ENCODE data around the gene DNM1.

DNM1 gene

DNA sequence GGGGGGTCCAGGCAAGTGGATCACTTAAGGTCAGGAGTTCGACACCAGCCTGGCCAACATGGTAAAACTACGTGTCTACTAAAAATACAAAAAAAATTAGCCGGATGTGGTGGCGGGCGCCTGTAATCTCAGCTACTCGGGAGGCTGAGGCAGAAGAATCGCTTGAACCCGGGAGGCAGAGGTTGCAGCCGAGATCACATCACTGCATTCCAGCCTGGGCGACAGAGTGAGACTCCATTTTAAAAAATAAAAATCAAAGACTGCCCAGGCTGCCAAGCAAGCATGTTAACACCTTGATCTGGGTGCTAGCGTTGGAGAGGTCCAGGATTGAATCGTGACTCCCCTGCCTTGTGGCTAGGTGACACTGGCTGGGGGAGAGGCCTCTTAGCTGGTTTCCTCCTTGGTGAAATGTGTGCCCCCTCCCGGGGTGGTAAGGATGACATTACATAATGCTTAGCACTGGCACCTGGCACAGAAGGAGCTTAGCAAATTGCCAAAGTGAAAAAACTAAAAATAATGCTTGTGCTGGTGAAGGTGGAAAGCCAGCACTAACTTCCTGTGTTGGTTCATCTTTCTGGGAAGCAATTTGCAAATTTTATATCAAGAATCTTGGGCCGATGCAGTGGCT lies 9.6 kb upstream of the DNM1 start:
- no peak for DNase-seq (ENCODE audit: insufficient read length)
- FAIRE-seq: no peak
- TF ChIP-seq POLR2A (IDR thresholded peaks at IDR 0.05; ENCODE audit: low read depth, low read length) (no peak), TAF1 (IDR thresholded peaks at IDR 0.05; ENCODE audit: borderline replicate concordance, low read depth, low read length) (no peak), POLR2AphosphoS5 (IDR thresholded peaks at IDR 0.05; ENCODE audit: low read depth, low read length) (no peak)

DNA sequence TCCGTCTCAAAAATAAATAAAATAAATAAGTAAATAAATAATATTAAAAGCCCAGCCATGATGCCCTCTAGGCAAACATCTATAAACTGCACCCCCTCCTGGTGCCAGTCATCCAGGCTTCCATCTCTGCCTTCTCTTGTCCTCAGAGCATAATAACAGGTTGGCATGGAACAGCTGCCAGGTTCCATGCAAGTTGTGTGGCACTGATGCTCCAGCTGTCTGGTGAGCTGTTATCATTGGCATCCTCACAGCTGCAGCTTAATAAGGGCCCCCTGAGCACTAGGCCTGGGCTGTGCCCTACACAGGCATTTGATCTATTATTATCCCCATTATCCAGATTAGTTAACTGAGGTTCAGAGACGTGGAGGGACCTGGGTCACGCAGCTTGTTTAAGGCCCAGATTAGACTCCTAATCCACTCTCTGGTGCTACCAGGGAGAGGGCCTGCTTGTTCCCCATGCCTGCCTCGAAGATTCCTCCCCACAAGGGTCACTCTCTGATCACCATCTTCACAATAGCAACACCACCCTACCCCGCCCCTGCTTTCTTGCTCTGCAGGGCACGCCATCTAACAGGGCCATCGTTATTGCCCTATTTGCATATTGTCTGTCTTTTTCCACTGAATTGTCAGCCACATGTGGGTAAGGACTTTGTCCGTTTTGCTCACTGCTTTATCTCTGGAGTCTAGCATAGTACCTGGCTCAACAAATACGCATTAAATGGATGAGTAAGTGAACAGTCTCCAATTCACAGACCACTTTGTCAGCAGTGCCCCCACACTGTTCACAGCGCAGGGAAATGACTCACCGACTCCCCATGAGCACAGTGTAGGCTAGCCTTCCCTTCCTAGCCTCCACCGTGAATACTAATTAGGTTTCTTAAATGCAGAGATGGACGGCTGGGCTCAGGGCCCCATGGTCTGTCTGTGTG lies 1.5 kb upstream of the DNM1 start:
- TF ChIP-seq POLR2AphosphoS5 (IDR thresholded peaks at IDR 0.05; ENCODE audit: low read depth, low read length) (no peak), POLR2A (IDR thresholded peaks at IDR 0.05; ENCODE audit: low read depth, low read length) (no peak), TAF1 (IDR thresholded peaks at IDR 0.05; ENCODE audit: borderline replicate concordance, low read depth, low read length) (no peak)
- DNase-seq (ENCODE audit: insufficient read length): no peak
- FAIRE-seq: no peak

GRCh38 chr9:128202648-128203023 lies 543 bp upstream of the DNM1 start:
- FAIRE-seq (no peak), DNase-seq (ENCODE audit: insufficient read length) (no peak)
- no peak for TF ChIP-seq POLR2AphosphoS5 (IDR thresholded peaks at IDR 0.05; ENCODE audit: low read depth, low read length)
- no peak for TF ChIP-seq TAF1 (IDR thresholded peaks at IDR 0.05; ENCODE audit: borderline replicate concordance, low read depth, low read length)
- no peak for TF ChIP-seq POLR2A (IDR thresholded peaks at IDR 0.05; ENCODE audit: low read depth, low read length)

- TF ChIP-seq TAF1 (IDR thresholded peaks at IDR 0.05; ENCODE audit: borderline replicate concordance, low read depth, low read length): no peak
- FAIRE-seq (no peak), DNase-seq (ENCODE audit: insufficient read length) (no peak)
Measured at GRCh38 chr9:128203707-128204551, 750 bp downstream of the DNM1 start.

GRCh38 chr9:128204858-128205257 lies 1.7 kb downstream of the DNM1 start:
- no peak for DNase-seq (ENCODE audit: insufficient read length)
- TF ChIP-seq TAF1 (IDR thresholded peaks at IDR 0.05; ENCODE audit: borderline replicate concordance, low read depth, low read length) (no peak), POLR2AphosphoS5 (IDR thresholded peaks at IDR 0.05; ENCODE audit: low read depth, low read length) (no peak), POLR2A (IDR thresholded peaks at IDR 0.05; ENCODE audit: low read depth, low read length) (no peak)
- FAIRE-seq: no peak

- DNase-seq (ENCODE audit: insufficient read length) (no peak), FAIRE-seq (no peak)
- no peak for TF ChIP-seq POLR2A (IDR thresholded peaks at IDR 0.05; ENCODE audit: low read depth, low read length)
- TF ChIP-seq TAF1 (IDR thresholded peaks at IDR 0.05; ENCODE audit: borderline replicate concordance, low read depth, low read length): no peak
- no peak for TF ChIP-seq POLR2AphosphoS5 (IDR thresholded peaks at IDR 0.05; ENCODE audit: low read depth, low read length)
Measured at GRCh38 chr9:128205296-128205944, 2.2 kb downstream of the DNM1 start.

DNA sequence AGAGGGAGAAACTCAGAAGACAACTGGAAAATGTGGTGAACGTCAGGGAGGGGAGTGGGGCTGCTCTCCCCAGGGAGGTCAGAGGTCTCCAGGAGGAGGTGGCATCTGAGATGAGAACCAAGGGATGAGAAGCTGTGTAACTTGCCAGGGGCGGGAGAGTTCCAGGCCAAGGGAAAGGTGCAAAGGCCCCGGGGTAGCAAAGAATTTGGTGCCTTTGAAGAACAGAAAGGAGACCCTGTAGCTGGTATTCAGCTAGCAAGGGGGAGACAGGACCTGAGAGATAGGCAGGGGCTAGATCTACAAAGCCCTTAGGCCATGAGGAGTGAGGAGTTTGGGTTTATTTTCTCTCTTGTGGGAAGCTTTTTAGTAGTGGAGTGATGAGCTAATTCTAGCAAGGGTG lies 3.3 kb downstream of the DNM1 start:
- DNase-seq (ENCODE audit: insufficient read length) (no peak), FAIRE-seq (no peak)
- TF ChIP-seq POLR2AphosphoS5 (IDR thresholded peaks at IDR 0.05; ENCODE audit: low read depth, low read length) (no peak), POLR2A (IDR thresholded peaks at IDR 0.05; ENCODE audit: low read depth, low read length) (no peak), TAF1 (IDR thresholded peaks at IDR 0.05; ENCODE audit: borderline replicate concordance, low read depth, low read length) (no peak)

- DNase-seq (ENCODE audit: insufficient read length) (no peak), FAIRE-seq (no peak)
- TF ChIP-seq TAF1 (IDR thresholded peaks at IDR 0.05; ENCODE audit: borderline replicate concordance, low read depth, low read length) (no peak), POLR2AphosphoS5 (IDR thresholded peaks at IDR 0.05; ENCODE audit: low read depth, low read length) (no peak)
Measured at GRCh38 chr9:128206916-128207910, 4.0 kb downstream of the DNM1 start.

GRCh38 chr9:128208386-128208785 lies 5.2 kb downstream of the DNM1 start:
- TF ChIP-seq POLR2AphosphoS5 (IDR thresholded peaks at IDR 0.05; ENCODE audit: low read depth, low read length) (no peak), TAF1 (IDR thresholded peaks at IDR 0.05; ENCODE audit: borderline replicate concordance, low read depth, low read length) (no peak), POLR2A (IDR thresholded peaks at IDR 0.05; ENCODE audit: low read depth, low read length) (no peak)
- FAIRE-seq (no peak), DNase-seq (ENCODE audit: insufficient read length) (no peak)
